Right ventricle myocardium inferior (tissue), 1 donor: Measurements from ENCODE around the gene MMD. TPM values are rescaled to one million over a fixed set of nuclear protein-coding genes. Genes with fewer than 3 reads are reported as not detected.
"Not testable (repeated sequence)": the region's sequence is repeated elsewhere in the genome, so short reads cannot be mapped to it uniquely, and the experiment has no call there.

ENCODE experiments used
- ATAC-seq: fragments of 200-7000 bp; cut with Tn5 transposase; one replicate; pipeline ENCODE4 v1.9.1; 2020; ENCODE audit warnings: mild to moderate bottlenecking, moderate library complexity
- DNase-seq: peaks from one replicate; pipeline ENCODE4 v3.0.0; 2021; ENCODE audit errors: missing footprints
- intact Hi-C: fragments of 100-400 bp; cut with DNase I; formaldehyde crosslinking; loops from one replicate; pipeline ENCODE4 v1.11.0; 2022
- total RNA-seq: library from RNA; stranded (reverse); fragmentation: NEBNext Ultra II Directional; extraction: Animal tissue kit (Norgen Biotek cat#: 25700); gene quantifications from one replicate; pipeline ENCODE4 v1.2.1, GENCODE V29; 2021
- donor health status: DM: no; HTN: yes; CAD: no; lungs with severe emphysema.

MMD gene
- total RNA-seq, 1 donor from 2014 or later: 15.1 TPM

DNA sequence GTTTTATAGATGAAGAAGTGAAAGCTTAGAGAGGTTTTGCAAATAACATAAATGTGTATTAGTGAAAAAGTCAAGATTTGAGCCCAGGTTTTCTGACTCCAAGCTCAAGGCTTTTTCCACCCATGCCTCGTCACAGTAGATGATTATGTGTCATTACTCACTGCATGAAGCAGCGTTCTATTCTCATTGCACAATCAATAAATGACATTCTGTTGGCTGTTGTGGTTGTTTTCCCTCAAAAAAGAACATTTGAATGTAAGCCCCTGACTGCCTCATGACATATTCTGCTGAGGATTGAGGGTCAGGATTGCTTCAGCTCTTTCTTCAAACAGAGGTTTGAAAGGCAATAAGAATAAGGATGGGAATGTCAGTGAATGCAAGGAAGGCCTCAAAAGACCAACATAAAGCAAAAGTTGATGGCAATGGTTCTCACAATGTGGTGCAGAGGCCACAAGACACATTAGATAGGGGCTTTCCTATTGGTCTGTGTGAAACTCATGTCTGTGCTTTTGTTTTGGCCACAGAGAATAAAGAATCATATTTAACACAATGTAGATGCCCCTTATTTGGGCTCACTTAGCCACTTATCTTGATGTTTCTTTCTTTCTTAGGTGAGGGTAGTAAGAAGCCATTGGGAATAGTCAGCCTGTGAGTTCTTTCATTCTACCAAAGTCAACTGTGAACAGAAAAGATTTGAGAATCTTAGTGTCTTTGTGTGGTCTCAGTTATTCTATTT lies 5.4 kb upstream of the MMD start:
- intact Hi-C loops: no loop called here
- ATAC-seq (no peak), DNase-seq (no peak)

DNA sequence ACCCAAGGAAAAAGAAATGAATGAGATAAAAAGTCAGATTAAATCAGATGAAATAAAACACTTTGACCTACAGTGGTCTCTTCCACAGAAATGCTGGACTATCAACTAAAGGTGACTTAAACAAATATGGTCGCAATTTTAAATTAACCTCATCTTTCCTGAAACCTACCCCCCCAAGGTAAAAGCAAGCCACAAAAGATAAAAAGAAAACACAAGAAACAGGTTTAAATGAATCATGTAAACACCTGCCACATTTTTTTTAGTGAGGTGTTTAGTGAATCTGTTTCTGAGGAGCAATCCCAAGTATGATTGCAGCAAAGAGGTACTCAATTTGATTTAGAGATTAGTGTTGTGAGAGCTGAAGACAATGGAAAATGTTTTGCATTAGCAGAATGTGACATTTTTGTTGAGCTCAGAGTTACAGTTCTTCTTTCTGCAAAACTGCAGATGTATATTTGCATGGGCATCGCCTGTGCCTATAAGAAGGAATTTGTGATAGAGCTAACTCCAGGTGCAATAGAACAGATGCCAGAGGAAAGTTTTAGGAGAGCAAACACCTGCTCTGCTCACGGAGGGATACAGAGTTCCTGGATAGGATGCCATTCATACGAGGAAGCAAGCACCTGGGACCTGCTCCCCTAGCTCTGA lies 3.4 kb upstream of the MMD start:
- DNase-seq (no peak), ATAC-seq (no peak)
- intact Hi-C loops: loop anchor here (5.0 kb wide), 3 partner anchors 138 to 327 kb away; partner anchors contain the start of gene PCTP

DNA sequence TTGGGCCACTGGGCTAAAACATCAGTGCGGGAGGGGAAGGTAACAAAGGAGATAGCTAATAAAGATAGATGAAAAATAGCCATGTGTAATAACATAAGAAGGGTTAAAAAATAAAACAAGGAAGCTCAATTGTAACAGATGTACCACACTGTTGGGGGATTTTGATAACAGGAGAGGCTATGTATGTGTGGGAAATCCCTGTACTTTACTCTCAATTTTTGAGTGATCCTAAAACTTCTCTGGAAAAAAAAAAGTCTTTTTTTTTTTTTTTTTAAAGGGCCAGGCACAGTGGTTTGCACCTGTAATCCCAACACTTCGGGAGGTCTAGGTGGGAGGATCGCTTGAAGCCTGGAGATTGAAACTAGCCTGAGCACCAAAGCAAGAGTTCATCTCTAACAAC lies 1.9 kb upstream of the MMD start:
- no peak for ATAC-seq
- intact Hi-C loops: loop anchor here (5.0 kb wide), 3 partner anchors 136 to 329 kb away; partner anchors contain the start of gene PCTP

DNA sequence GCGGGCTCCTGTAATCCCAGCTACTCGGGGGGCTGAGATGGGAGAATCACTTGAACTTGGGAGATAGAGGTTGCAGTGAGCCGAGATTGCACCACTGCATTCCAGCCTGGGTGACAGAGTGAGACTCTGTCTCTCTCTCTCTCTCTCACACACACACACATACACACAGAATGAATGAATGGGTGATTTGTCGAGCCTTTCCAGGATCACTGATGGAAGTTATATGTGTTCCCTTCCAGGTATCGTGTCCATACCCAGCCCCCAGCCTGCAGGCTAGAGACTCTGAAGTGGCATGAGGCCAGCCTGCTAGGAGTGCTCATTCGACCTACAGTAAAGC lies 1.2 kb upstream of the MMD start:
- not testable (repeated sequence) for ATAC-seq, DNase-seq
- intact Hi-C loops: loop anchor here (5.0 kb wide), 3 partner anchors 135 to 330 kb away; partner anchors contain the start of gene PCTP

More for the DNA sequence above, 1.9 kb upstream of the MMD start:
- no peak for DNase-seq

DNA sequence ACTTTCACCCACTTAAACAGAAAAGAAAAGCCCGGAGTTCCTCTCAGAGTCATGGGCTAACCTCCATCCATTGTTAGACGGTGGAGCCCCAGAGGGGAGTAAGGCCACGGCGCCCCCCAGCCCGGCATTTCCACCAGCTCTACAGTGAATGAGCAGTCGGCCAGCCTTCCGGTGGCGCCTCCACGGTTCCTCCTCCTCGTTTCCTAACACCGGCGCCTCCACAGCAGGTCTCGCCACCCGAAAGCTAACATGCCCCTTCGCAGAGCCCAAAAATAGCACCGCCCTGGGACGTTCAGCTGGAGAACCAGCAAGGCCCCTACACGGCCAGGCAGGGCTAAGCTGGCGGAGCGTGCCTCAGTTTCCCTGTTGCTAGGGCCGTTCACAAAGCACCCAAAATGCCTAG lies 858 bp downstream of the MMD start:
- ATAC-seq: peak; percentile 35
- intact Hi-C loops: loop anchor here (5.0 kb wide), 3 partner anchors 133 to 332 kb away; partner anchors contain the start of gene PCTP

DNA sequence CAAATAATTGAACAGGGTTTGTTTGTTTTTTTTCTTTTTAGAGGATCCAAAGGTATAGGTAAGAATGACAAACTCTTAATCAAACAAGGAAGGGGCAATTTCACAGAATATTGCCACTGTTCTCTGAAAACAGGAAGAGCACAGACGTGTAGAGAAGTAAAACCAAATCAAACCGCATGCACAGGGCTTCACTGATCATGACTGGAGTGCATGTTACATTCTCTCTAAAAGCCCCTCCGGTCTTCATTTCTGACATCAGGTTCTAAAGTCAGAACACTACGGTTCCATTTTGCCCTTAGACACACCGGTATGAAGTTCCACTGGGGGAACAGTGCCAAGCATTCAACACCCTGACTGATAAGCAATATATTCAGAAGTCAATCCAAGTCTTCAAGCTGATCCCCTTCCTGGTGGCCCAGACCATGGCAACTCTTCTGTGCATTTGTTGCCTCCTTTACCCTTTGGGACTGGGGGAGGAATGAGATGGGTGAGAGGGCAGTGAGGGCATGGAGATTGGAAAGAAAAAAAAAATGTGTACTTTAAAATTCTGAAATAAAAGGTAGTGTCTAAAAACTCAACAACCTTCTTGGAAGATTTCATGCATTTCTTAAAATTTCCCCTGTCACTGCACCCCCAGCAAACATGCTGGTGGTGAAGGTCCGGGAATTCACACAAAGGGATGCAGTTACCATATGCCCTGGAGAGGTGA lies 1.4 kb downstream of the MMD start:
- DNase-seq (no peak), ATAC-seq (no peak)
- intact Hi-C loops: loop anchor here (5.0 kb wide), 3 partner anchors 133 to 332 kb away; partner anchors contain the start of gene PCTP

More for the DNA sequence above, 858 bp downstream of the MMD start:
- peak; percentile 76 for DNase-seq

DNA sequence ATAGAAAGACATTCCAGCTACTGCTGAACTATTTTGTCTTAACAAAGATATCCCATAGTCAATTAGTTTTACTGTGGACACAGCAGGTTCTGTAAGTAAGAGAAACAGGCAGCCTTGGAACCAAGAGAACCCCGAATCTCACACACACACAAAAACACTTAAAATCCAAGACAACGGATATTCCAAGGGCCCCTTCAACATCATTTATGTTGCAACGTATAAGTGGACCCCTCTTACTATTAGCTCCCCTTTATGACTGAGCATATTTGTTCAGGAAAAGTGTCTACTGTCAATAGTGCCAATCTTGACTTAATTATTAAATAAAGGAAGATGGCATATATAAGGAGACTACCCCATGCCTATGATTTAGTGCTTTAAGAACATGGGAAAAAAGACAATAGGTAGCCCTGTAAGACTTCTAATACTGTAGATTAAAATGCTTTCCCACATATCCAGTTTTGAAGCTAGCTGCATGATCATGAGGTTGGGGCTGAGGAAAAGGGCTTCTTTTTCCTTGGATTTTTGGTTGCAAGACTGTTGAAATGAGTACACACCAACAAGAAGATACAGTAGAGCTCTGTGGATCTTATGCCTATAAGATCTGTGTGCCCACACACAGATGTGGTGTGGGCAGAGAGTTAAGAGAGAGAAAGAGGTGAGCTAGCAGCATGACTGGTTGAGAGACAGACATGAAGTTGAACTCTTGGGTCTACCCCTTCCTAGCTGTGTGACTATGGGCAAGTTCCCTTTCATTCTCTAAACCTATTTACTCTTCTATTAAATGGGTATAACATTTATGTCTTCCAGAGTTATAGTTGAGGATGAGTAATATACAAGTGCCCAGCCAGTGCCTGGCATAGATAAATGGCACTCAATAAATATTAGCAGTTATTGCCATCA lies 3.0 kb downstream of the MMD start:
- DNase-seq (no peak), ATAC-seq (no peak)
- intact Hi-C loops: loop anchor here (5.0 kb wide), 2 partner anchors 64 to 94 kb away; partner anchors contain the start of gene SMIM36

DNA sequence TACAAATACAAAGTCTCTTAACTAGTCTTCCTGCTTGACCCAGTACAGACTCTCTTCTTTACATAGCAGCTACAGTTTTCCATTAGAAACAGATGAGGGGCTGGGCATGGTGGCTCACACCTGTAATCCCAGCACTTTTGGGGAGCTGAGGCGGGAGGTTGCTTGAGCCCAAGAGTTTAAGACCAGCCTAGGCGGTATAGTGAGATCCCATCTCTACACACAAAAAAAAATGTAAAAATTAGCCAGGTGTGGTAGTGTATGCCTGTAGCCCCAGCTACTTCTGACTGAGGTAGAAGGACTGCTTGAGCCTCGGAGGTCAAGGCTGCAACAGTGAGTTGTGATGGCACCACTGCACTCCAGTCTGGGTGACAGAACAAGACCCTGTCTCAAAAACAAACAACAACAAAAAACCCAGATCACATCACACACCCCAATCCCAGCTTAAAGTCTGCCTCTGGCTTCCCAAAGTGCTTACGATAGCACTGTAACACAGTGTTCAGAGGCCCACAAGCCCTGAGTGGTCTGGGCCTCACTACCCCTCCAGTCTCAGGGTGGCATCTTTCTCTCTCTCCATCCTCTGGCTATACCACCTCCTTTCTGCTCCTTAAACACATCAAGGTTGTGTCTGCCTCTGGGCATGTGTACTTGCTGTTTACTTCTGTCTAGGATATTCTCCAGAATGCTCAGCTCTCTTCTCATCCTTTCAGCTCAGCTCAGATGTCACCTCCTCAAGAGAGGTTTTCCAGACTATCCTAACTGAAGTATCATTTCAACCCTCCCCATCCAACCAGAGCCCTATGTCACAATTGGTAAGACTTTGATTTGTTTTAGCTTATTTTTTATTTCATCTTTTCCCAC lies 4.0 kb downstream of the MMD start:
- ATAC-seq: no peak
- intact Hi-C loops: loop anchor here (5.0 kb wide), 2 partner anchors 65 to 95 kb away; partner anchors contain the start of gene SMIM36
- no peak for DNase-seq

DNA sequence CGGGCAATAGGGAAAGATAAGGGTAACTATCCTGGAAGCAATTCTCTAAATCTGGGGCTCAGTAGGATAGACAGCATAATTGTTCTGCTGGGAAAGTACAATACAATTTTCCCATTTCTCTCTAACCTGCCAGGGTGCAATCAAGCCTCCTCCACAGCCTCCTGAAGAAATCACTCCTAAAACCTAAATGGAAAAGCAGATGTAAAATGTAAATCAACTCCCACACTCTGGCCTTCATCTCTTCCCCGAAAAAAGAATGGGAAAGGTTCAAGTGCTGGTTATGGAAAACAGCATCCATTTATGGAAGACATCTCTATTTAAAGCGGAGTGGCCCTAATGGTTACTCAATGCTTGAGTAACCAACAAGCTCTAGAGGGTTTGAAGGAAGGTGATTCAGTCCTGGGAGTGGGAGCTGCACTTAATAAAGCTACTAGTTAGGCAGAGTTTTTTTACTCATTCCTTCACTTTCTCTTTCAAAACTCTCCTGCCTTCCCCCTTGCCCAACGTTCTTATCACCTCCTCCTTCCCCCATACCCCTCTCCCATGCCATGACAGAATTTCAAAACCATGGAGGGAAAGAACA lies 5.1 kb downstream of the MMD start:
- intact Hi-C loops: loop anchor here (5.0 kb wide), 2 partner anchors 66 to 96 kb away; partner anchors contain the start of gene SMIM36
- ATAC-seq (peak; percentile 9), DNase-seq (no peak)

DNA sequence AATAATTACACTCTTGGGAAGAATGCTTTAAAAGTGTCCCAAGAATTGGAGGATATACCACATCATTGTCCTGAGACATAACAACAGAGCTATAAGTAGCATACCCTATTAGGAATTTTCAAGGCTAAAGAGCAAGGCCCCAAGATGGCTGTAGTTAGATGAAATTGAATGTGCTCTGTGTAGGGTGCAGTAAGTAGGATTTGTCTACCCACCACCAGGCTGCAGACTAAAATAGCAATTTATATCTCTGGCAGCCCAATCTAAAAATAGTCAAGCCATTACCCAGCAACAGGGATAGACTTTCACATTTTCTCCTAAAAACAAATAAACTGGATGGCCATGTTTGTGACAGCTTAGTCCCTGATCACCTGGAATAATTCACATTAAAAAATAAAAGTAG lies 5.6 kb downstream of the MMD start:
- ATAC-seq: peak; percentile 51
- intact Hi-C loops: loop anchor here (5.0 kb wide), 2 partner anchors 66 to 96 kb away; partner anchors contain the start of gene SMIM36

DNA sequence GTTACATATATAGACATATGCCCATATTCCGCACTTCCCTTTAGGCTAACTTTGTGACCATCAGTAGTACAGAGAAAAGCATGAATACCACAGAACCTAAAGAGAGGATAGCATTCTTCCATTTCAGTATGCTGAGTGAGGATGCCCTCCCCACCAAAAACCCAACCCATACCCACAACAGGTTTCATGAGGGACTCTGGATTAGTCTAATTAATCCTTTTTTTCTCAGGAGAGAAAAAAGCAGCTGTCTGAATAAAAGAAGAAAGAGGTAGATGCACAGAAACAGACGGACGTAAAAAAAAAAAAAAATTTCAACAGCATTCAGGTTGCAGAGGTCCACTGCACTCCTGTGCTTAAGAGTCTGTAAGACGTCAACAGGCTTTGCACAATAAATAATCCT lies 6.7 kb downstream of the MMD start:
- ATAC-seq: no peak
- intact Hi-C loops: loop anchor here (5.0 kb wide), 2 partner anchors 67 to 97 kb away; partner anchors contain the start of gene SMIM36

More for the DNA sequence above, 5.6 kb downstream of the MMD start:
- DNase-seq: no peak

DNA sequence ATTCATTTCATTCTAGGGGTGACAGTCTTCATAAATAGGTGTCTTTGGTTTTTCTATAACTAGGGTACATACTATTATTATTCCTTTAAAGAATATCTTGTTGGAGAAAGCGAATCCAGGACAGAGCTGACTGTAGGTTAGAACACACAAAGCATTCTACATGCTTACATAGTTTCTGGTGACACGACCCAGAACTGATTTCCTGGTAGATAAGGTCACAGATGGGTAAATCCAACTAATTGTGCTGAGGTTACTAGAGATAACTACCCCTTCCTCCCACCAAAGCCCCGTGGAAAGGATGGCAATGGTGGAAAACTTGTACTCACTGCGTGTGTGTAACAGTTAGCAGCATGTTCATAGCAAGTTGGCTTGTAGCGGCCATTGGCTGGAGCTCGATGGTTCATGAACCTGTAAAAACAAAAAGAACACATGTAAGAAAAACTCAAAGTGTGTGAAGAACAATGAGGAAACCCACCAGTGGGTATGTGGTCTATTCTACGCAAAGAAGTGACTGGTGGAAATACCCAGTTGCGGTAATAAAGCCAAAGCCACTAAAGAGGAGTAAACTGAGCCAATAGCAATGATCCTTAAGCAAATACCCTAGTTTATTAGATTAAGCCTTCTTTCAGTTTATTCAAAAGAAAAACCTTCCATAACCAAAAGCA lies 7.7 kb downstream of the MMD start:
- intact Hi-C loops: no loop called here
- ATAC-seq (no peak), DNase-seq (no peak)

More for the DNA sequence above, 6.7 kb downstream of the MMD start:
- no peak for DNase-seq

DNA sequence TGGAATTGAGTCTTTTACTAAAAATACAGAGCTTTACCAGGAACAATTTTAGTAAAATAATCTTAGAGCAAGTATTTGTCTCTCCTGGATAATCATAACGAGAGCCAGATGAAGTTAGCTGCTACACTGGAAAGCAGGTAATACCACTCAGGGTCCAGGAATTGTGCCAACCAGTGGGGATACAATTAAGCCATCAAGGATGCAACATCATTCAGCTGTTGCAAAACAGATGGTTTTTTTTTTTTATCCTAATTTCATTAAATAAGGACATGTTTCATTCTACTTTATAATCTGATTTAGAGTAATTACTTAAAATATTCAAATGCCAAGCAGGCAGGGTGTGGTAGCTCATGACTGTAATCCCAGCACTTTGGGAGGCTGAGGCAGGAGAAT lies 10.2 kb downstream of the MMD start:
- intact Hi-C loops: no loop called here
- DNase-seq (no peak), ATAC-seq (no peak)

DNA sequence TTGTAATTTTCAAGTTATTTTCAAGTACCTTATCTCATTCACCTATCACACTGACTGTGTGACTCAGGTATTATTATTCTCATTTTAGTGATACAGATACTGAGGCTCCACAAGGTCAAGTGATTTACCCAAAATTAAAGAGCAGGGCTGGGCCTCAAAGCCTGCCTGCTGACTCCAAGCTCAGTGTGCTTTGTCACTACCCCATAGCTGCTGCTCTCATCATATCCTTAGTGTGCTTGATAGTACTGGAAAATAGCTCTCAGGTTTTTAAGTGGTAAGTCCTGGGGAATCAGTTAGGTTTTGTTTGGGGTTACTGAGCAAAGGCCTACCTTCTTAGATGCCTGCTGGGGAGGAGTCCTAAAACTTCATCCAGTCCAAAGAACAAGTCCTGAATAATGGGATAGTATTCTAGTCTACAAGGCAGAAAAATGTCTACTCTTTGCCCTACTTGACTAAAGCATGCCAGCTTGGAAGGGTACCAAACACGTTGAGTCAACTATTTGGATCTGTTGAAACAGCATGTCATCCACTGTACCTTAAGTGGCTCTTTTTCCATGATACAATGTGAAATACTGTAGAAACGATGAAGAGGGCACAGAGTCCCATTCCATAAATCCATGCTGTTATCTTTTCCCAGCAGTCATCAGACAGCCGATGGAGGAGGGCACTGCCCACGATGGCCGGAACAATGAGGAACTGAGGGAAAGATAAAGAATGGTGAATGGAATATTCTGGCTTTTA lies 10.7 kb downstream of the MMD start:
- intact Hi-C loops: no loop called here
- ATAC-seq: peak; percentile 65

DNA sequence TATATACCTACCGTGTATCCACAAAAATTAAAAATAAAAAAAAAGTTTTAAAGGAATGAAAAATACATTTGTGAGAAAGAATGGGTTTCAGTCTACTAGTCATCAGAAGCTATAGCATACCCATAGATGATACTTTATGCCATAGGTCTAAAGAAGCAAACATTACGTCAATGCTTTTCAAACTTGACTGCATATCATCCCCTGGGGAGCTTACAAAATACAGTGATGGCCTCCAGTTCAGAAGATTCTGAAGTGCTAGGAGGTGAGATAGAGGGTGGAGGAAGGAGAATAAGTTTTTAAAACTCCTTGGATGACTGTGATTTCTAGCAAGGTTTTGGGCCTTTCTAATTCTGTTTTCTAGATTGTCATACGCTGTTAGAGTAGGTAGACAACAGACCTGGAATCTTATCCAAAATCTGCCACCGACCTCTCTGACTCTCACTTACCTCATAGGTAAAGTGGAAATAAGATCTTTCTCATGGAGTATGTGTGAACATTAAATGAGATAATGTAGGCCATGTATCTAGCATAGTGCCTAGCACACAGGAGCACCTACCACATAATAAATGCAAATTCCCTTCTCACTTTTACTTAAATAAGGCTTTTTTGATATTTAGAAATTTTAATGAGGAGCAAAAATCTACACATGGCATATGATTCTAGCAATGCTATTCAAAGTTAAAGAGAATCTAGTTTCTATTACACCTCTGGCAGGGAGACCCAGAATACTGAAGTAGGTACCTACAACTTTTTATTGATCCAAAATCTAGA lies 12.4 kb downstream of the MMD start:
- intact Hi-C loops: no loop called here
- ATAC-seq: no peak
- DNase-seq: no peak

More for the DNA sequence above, 10.7 kb downstream of the MMD start:
- DNase-seq: no peak
